Kidney epithelial cell (primary cell): ENCODE measurements around the gene WSCD1. TPM values are rescaled to one million over a fixed set of nuclear protein-coding genes. Genes with fewer than 3 reads are reported as not detected.

Experiments
- DNase-seq: peaks from one replicate; pipeline ENCODE4 v3.0.0-alpha.2; 2010; ENCODE audit warnings: low read depth
- H3K27me3 ChIP-seq: 2 replicates; pipeline ENCODE4 v1.6.0; 2011; ENCODE audit warnings: low read length; ENCODE audit not compliant: control insufficient read depth, insufficient read depth
- H3K36me3 ChIP-seq: 2 replicates; pipeline ENCODE4 v1.5.1; 2011; ENCODE audit warnings: low read length; ENCODE audit not compliant: control insufficient read depth, insufficient read depth
- H3K4me3 ChIP-seq: 2 replicates; pipeline ENCODE4 v1.5.1; 2011; ENCODE audit warnings: low read depth, mild to moderate bottlenecking, control low read depth, low read length
- total RNA-seq: library from RNA; depleted of rRNA; stranded (reverse); fragments of >200 nt; gene quantifications from 2 replicates; pipeline ENCODE4 v1.2.3, GENCODE V29; 2015
- TF ChIP-seq, protein P1 (sequence below): IDR thresholded peaks from 2 replicates; pipeline ENCODE4 v1.5.1; 2011; ENCODE audit warnings: mild to moderate bottlenecking, moderate library complexity, low read length, control low read depth, inconsistent platforms; ENCODE audit not compliant: insufficient read depth, poor library complexity, severe bottlenecking

The WSCD1 gene
- total RNA-seq, 1 donor from 2014 or later: 21.4 TPM

- Histone ChIP-seq H3K27me3 (peaks cover 9% of the 10 kb centered on the region), H3K36me3 (no peaks in the 10 kb centered on the region), H3K4me3 (no peak overlapping the region)
- DNase-seq: no peak
- TF ChIP-seq, protein P1, sequence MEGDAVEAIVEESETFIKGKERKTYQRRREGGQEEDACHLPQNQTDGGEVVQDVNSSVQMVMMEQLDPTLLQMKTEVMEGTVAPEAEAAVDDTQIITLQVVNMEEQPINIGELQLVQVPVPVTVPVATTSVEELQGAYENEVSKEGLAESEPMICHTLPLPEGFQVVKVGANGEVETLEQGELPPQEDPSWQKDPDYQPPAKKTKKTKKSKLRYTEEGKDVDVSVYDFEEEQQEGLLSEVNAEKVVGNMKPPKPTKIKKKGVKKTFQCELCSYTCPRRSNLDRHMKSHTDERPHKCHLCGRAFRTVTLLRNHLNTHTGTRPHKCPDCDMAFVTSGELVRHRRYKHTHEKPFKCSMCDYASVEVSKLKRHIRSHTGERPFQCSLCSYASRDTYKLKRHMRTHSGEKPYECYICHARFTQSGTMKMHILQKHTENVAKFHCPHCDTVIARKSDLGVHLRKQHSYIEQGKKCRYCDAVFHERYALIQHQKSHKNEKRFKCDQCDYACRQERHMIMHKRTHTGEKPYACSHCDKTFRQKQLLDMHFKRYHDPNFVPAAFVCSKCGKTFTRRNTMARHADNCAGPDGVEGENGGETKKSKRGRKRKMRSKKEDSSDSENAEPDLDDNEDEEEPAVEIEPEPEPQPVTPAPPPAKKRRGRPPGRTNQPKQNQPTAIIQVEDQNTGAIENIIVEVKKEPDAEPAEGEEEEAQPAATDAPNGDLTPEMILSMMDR: no peak
Measured at GRCh38 chr17:6164996-6165395, 94.8 kb downstream of the WSCD1 start.

GRCh38 chr17:6165806-6166205 is 95.6 kb downstream of the WSCD1 start:
- no peak for DNase-seq
- Histone ChIP-seq H3K27me3 (peaks cover 9% of the 10 kb centered on the region), H3K36me3 (no peaks in the 10 kb centered on the region), H3K4me3 (no peak overlapping the region)
- TF ChIP-seq, protein P1: no peak

GRCh38 chr17:6166492-6167179 is 96.5 kb downstream of the WSCD1 start:
- TF ChIP-seq, protein P1: no peak
- Histone ChIP-seq H3K36me3 (no peaks in the 10 kb centered on the region), H3K4me3 (no peak overlapping the region), H3K27me3 (peaks cover 9% of the 10 kb centered on the region)
- DNase-seq: no peak

GRCh38 chr17:6168296-6168695 is 98.1 kb downstream of the WSCD1 start:
- H3K36me3 ChIP-seq: no peaks in the 10 kb centered on the region
- TF ChIP-seq, protein P1: no peak

GRCh38 chr17:6170349-6170748 is 100.2 kb downstream of the WSCD1 start:
- no peak overlapping the region for H3K4me3 ChIP-seq
- no peaks in the 10 kb centered on the region for H3K36me3 ChIP-seq
- DNase-seq: no peak
- TF ChIP-seq, protein P1: no peak
- peaks cover 9% of the 10 kb centered on the region for H3K27me3 ChIP-seq

More at GRCh38 chr17:6168296-6168695, 98.1 kb downstream of the WSCD1 start:
- Histone ChIP-seq H3K4me3 (no peak overlapping the region), H3K27me3 (peaks cover 9% of the 10 kb centered on the region)
- DNase-seq: no peak
